Endothelial cell of umbilical vein (primary cell): Measurements from ENCODE around the gene PSMD13. TPM values are rescaled to one million over a fixed set of nuclear protein-coding genes. Genes with fewer than 3 reads are reported as not detected.

ENCODE experiments used
- BruUV-seq: library from RNA; stranded (reverse); fragments of 400-500 nt; replicated peaks from 2 replicates; lab custom pipeline; 2021; lab: Mats Ljungman, UMichigan
- CTCF ChIA-PET: fragments of 300-600, 350-600 bp; sonication (Branson Sonifier 250); formaldehyde crosslinking; loops from one replicate; lab custom pipeline; 2021; ENCODE audit warnings: antibody characterized with exemption, inconsistent platforms; lab: Charles Lee
- POLR2A ChIA-PET: fragments of 300-600, 350-600 bp; sonication (Branson Sonifier 250); formaldehyde crosslinking; loops from one replicate; lab custom pipeline; 2021; ENCODE audit warnings: antibody characterized with exemption, inconsistent platforms; lab: Charles Lee
- DNase-seq: peaks from one replicate; pipeline ENCODE4 v3.0.0-alpha.2; 2011; ENCODE audit warnings: low read depth, low spot score
- FAIRE-seq: peaks from 2 replicates; lab custom pipeline; 2011; peaks lifted over from hg19 to GRCh38; lab: Jason Lieb, UNC
- H2AFZ ChIP-seq: 2 replicates; pipeline ENCODE4 v1.6.0; 2012; ENCODE audit warnings: low read depth, low read length, control low read depth, inconsistent platforms
- H3K27ac ChIP-seq: 2 replicates; pipeline ENCODE4 v1.5.1; 2011; ENCODE audit warnings: low read depth, mild to moderate bottlenecking, control low read depth, low read length, moderate library complexity; ENCODE audit not compliant: insufficient read depth
- H3K27me3 ChIP-seq, 2 experiments: 2 replicates each; pipeline versions ENCODE4 v1.6.0 to v1.6.1; 2011; ENCODE audit warnings: low read length in 2 of 2, mixed read lengths in 1 of 2; ENCODE audit not compliant: control insufficient read depth in 2 of 2, insufficient read depth in 2 of 2
- H3K36me3 ChIP-seq, 2 experiments: 2 replicates in 1 of 2; 3 replicates in 1 of 2; pipeline ENCODE4 v1.5.1; 2011; ENCODE audit warnings: low read length in 2 of 2, mild to moderate bottlenecking in 1 of 2, moderate library complexity in 1 of 2; ENCODE audit not compliant: control insufficient read depth in 2 of 2, insufficient read depth in 2 of 2; ENCODE audit errors: extremely low read depth in 1 of 2
- H3K4me1 ChIP-seq: 3 replicates; pipeline ENCODE4 v1.5.1; 2011; ENCODE audit warnings: mild to moderate bottlenecking, low read length; ENCODE audit not compliant: control insufficient read depth, insufficient read depth; ENCODE audit errors: extremely low read depth
- H3K4me2 ChIP-seq: 2 replicates; pipeline ENCODE4 v1.6.1; 2011; ENCODE audit warnings: low read length, control low read depth, mixed read lengths; ENCODE audit not compliant: insufficient read depth
- H3K4me3 ChIP-seq, 3 experiments: fragments of 200-600 bp in 1 of 3; sonication (generic), shearing (Covaris generic) in 1 of 3; replicated peaks in 1 of 3; 2 replicates each; pipeline ENCODE4 v1.5.1; 2011 to 2016; ENCODE audit warnings: control low read depth in 3 of 3, low read length in 3 of 3, mild to moderate bottlenecking in 2 of 3, inconsistent platforms in 1 of 3, low read depth in 1 of 3, moderate library complexity in 1 of 3; ENCODE audit not compliant: insufficient read depth in 1 of 3
- H3K79me2 ChIP-seq: 2 replicates; pipeline ENCODE4 v1.6.0; 2012; ENCODE audit warnings: low read length, inconsistent platforms; ENCODE audit not compliant: control insufficient read depth, insufficient read depth
- H3K9ac ChIP-seq: replicated peaks from 2 replicates; pipeline ENCODE3; 2011; ENCODE audit warnings: low read length, control low read depth; ENCODE audit not compliant: insufficient read depth; ENCODE audit errors: extremely low read depth
- H3K9me1 ChIP-seq: replicated peaks from 3 replicates; pipeline ENCODE4 v1.6.0; 2011; ENCODE audit warnings: mild to moderate bottlenecking, low read length; ENCODE audit not compliant: control insufficient read depth, insufficient read depth; ENCODE audit errors: extremely low read depth
- H3K9me3 ChIP-seq: replicated peaks from 2 replicates; pipeline ENCODE4 v1.5.1; 2012; ENCODE audit warnings: low read length, inconsistent platforms; ENCODE audit not compliant: control insufficient read depth, insufficient read depth
- H4K20me1 ChIP-seq: replicated peaks from 2 replicates; pipeline ENCODE3; 2011; ENCODE audit warnings: mild to moderate bottlenecking, low read length; ENCODE audit not compliant: control insufficient read depth, insufficient read depth; ENCODE audit errors: extremely low read depth
- EZH2 ChIP-seq: IDR thresholded peaks from 2 replicates; pipeline ENCODE4 v1.6.1; 2012; ENCODE audit warnings: borderline replicate concordance, low read depth, mild to moderate bottlenecking, moderate library complexity, low read length, inconsistent platforms; ENCODE audit not compliant: severe bottlenecking
- FOS ChIP-seq: IDR thresholded peaks from 2 replicates; pipeline ENCODE4 v1.6.1; 2011; ENCODE audit warnings: mild to moderate bottlenecking, low read length, moderate library complexity, borderline replicate concordance; ENCODE audit not compliant: insufficient read depth
- GATA2 ChIP-seq: IDR thresholded peaks from 2 replicates; pipeline ENCODE4 v1.7.0; 2011; ENCODE audit warnings: low read depth, mild to moderate bottlenecking, moderate library complexity, mixed read lengths, low read length; ENCODE audit not compliant: insufficient read length, insufficient read depth
- JUN ChIP-seq: IDR thresholded peaks from 2 replicates; pipeline ENCODE4 v1.6.1; 2011; ENCODE audit warnings: borderline replicate concordance, low read depth; ENCODE audit not compliant: insufficient read length, insufficient read depth
- MYC ChIP-seq: IDR thresholded peaks from one replicate; pipeline ENCODE4 v1.6.1; 2011; ENCODE audit warnings: mild to moderate bottlenecking, low read depth, low read length
- POLR2A ChIP-seq: IDR thresholded peaks from 2 replicates; pipeline ENCODE4 v1.6.1; 2012; ENCODE audit warnings: low read depth, mild to moderate bottlenecking, control low read depth, low read length
- POLR2AphosphoS5 ChIP-seq: IDR thresholded peaks from 2 replicates; pipeline ENCODE4 v1.6.1; 2012; ENCODE audit warnings: low read depth, mild to moderate bottlenecking, control low read depth, low read length, moderate library complexity; ENCODE audit not compliant: insufficient read depth
- dilution Hi-C: fragments of 300-500 bp; cut with MboI; formaldehyde crosslinking; loops from one replicate; pipeline ENCODE4 v1.15.0; 2019; ENCODE audit warnings: low sequenced_read_pairs; ENCODE audit not compliant: extremely low pct_ligation_motif_present
- intact Hi-C: fragments of 100-400 bp; cut with micrococcal nuclease; formaldehyde crosslinking; loops from one replicate; pipeline ENCODE4 v1.10.0; 2022
- polyA plus RNA-seq, 4 experiments: library from polyadenylated mRNA; depleted of rRNA in 3 of 4; stranded (reverse) in 3 of 4; unstranded in 1 of 4; fragments of >200 nt; gene quantifications; 2 replicates each; pipeline versions ENCODE4 v1.2.1 to v1.2.3, GENCODE V29; 2011 to 2012; ENCODE audit warnings: missing spikeins in 1 of 4
- total RNA-seq: library from RNA; stranded (reverse); gene quantifications from 2 replicates; pipeline ENCODE4 v1.2.3, GENCODE V29; 2021
- TF ChIP-seq, protein P1 (sequence below), 2 donors: IDR thresholded peaks; 1 replicate in 1 of 2; 2 replicates in 1 of 2; pipeline ENCODE4 v1.5.1; 2011; ENCODE audit warnings: low read length in 2 of 2, mild to moderate bottlenecking in 2 of 2, moderate library complexity in 2 of 2, control low read depth in 1 of 2, inconsistent platforms in 1 of 2, low read depth in 1 of 2; ENCODE audit not compliant: insufficient read depth in 1 of 2; ENCODE audit errors: extremely low read depth in 1 of 2
- TF ChIP-seq, protein P2 (sequence below): IDR thresholded peaks from 2 replicates; pipeline ENCODE4 v1.6.1; 2011; ENCODE audit not compliant: insufficient read depth, insufficient read length

The PSMD13 gene
- total and polyA plus RNA-seq, 2 donors (not counting 3 experiments of a cell fraction or from before 2014, with no cell fraction given): 168 to 214 TPM

DNA sequence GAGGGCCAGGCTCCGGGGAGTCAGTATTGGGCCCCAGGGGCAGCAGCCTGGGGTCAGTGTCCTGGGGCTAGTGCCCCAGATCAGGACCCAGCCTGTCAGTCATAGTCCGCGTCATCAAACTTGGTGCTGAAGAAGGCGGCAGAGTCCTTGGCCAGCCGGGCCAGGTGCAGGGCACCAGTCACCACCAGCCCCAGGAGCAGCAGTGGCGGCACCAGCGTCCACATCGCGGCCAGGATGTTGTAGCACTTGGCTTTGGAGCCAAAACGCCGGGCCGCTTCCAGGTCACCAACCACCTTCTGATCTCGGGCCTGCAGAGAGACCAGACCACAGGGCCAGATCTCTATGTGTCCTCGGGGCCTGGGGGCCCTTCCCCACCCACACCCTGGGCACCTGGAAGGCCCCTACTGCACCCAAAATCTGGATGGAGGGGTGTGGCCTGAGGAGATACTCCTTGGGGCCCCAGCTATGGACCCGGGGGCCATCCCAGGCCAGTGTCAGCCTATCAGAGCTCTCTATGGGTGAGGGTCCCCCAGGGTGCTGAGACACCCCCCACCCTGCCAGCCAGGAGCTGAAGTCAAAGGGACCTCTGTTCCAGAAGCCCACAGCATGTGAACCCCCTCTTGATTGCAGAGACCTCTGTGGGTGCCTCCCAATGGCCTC, 61.8 kb downstream of the PSMD13 start:
- no TSS peak for BruUV-seq
- no peak for DNase-seq

More for the DNA sequence above, 61.8 kb downstream of the PSMD13 start:
- Histone ChIP-seq H3K9me3 (no peaks in the 10 kb centered on the region), H4K20me1 (no peaks in the 10 kb centered on the region), H3K4me3 (no peak overlapping the region), H3K27ac (no peak overlapping the region), H3K36me3 (peaks cover 0 to 4% of the 10 kb centered on the region in 2 experiments), H3K4me2 (no peak overlapping the region), H2AFZ (no peak overlapping the region), H3K27me3 (peaks cover 3 to 8% of the 10 kb centered on the region in 2 experiments), H3K9ac (no peak overlapping the region), H3K9me1 (no peaks in the 10 kb centered on the region), H3K79me2 (no peaks in the 10 kb centered on the region), H3K4me1 (no peaks in the 10 kb centered on the region)
- intact Hi-C loops: no loop called here
- FAIRE-seq: no peak
- ChIA-PET POLR2A (no interaction called here), CTCF (no interaction called here)
- TF ChIP-seq, protein P1, sequence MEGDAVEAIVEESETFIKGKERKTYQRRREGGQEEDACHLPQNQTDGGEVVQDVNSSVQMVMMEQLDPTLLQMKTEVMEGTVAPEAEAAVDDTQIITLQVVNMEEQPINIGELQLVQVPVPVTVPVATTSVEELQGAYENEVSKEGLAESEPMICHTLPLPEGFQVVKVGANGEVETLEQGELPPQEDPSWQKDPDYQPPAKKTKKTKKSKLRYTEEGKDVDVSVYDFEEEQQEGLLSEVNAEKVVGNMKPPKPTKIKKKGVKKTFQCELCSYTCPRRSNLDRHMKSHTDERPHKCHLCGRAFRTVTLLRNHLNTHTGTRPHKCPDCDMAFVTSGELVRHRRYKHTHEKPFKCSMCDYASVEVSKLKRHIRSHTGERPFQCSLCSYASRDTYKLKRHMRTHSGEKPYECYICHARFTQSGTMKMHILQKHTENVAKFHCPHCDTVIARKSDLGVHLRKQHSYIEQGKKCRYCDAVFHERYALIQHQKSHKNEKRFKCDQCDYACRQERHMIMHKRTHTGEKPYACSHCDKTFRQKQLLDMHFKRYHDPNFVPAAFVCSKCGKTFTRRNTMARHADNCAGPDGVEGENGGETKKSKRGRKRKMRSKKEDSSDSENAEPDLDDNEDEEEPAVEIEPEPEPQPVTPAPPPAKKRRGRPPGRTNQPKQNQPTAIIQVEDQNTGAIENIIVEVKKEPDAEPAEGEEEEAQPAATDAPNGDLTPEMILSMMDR (IDR thresholded peaks at IDR 0.05; ENCODE audit: extremely low read depth in 1 of 2, insufficient read depth in 1 of 2, low read depth in 1 of 2, low read length in 2 of 2): no peak
- TF ChIP-seq EZH2 (no peak), JUN (no peak), MYC (no peak), POLR2AphosphoS5 (no peak), GATA2 (no peak), FOS (no peak), POLR2A (no peak)
- TF ChIP-seq, protein P2, sequence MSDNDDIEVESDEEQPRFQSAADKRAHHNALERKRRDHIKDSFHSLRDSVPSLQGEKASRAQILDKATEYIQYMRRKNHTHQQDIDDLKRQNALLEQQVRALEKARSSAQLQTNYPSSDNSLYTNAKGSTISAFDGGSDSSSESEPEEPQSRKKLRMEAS: no peak
- dilution Hi-C loops: no loop called here
